ENCODE results near the gene NCAPG2. TPM values are rescaled to one million over a fixed set of nuclear protein-coding genes. Genes with fewer than 3 reads are reported as not detected.

The NCAPG2 gene
- total RNA-seq, 4 donors from 2014 or later, result 7.3 to 23.1 (median 13.7) TPM

DNA sequence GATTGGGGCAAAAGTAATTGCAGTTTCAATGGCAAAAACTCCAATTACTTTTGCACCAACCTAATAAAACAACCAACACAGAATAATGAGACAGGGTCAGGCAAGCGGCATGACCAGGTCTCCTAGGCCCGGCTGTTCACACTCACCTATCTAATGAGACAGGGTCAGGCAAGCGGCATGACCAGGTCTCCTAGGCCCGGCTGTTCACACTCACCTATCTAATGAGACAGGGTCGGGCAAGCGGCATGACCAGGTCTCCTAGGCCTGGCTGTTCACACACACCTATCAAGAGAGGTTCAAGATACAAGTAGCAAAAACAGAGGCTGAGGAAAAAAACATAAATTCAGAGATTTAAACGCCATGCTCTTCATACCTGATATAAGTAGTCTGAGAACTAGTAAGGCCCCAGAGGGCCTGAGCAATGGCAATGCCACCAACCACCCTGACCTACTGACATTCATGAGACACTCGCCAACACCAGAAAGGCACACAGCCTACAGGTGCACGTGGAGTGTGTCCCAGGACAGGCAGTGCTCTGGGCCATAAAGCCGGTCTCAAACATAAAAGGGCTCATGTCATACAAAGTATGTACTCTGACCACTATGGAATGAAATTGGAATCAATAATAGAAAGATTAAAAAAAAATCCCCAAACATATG lies 40.6 kb upstream of the NCAPG2 start:
- H3K27me3 ChIP-seq, result no peaks in the 10 kb centered on the region
- peaks cover 0 to 21% (median 10%) of the 10 kb centered on the region in 3 donors for H3K4me1 ChIP-seq
- peaks cover 12 to 100% (median 39%) of the 10 kb centered on the region in 3 donors for H3K36me3 ChIP-seq
- no peak overlapping the region for H3K4me3 ChIP-seq
- no peak overlapping the region for H3K27ac ChIP-seq
- H3K9me3 ChIP-seq, result no peaks in the 10 kb centered on the region
- DNase-seq, result no peak
- 85 to 89% methylated on average over 8 to 10 of the region's 10 CpGs for WGBS, 2 donors
- intact Hi-C loops (cut with DNase I), result no loop called here
- TF ChIP-seq, protein P1, sequence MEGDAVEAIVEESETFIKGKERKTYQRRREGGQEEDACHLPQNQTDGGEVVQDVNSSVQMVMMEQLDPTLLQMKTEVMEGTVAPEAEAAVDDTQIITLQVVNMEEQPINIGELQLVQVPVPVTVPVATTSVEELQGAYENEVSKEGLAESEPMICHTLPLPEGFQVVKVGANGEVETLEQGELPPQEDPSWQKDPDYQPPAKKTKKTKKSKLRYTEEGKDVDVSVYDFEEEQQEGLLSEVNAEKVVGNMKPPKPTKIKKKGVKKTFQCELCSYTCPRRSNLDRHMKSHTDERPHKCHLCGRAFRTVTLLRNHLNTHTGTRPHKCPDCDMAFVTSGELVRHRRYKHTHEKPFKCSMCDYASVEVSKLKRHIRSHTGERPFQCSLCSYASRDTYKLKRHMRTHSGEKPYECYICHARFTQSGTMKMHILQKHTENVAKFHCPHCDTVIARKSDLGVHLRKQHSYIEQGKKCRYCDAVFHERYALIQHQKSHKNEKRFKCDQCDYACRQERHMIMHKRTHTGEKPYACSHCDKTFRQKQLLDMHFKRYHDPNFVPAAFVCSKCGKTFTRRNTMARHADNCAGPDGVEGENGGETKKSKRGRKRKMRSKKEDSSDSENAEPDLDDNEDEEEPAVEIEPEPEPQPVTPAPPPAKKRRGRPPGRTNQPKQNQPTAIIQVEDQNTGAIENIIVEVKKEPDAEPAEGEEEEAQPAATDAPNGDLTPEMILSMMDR (IDR thresholded peaks at IDR 0.05), result no peak
- TF ChIP-seq POLR2A (IDR thresholded peaks at IDR 0.05), result no peak

DNA sequence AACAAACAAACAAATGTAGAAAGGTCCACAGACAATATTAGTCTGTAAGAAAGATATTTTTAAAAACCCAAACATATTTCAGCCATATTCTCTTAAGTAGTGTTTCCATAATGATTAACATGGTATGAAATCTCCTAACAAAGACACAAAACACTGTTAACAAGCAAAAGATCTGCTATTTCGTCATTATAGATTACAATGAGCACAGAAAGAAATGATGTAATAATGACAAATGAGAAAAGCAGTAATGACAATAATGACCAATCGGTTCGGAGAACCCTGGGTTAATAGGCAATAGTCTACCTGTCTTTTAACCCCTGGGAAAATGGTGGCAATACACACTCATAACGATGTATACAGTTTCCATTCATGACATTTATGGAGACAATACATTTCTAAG lies 39.5 kb upstream of the NCAPG2 start:
- no peak for TF ChIP-seq POLR2A (IDR thresholded peaks at IDR 0.05)
- TF ChIP-seq, protein P1 (IDR thresholded peaks at IDR 0.05), result no peak
- peaks cover 12 to 100% (median 41%) of the 10 kb centered on the region in 3 donors for H3K36me3 ChIP-seq
- intact Hi-C loops (cut with DNase I), result no loop called here
- H3K4me3 ChIP-seq, result no peak overlapping the region
- H3K27ac ChIP-seq, result no peak overlapping the region
- H3K4me1 ChIP-seq, result peaks cover 0 to 31% (median 10%) of the 10 kb centered on the region in 3 donors
- no peak for DNase-seq
- H3K9me3 ChIP-seq, result no peaks in the 10 kb centered on the region
- 85% methylated on average over 4 of the region's 4 CpGs for WGBS, 2 donors
- H3K27me3 ChIP-seq, result no peaks in the 10 kb centered on the region

DNA sequence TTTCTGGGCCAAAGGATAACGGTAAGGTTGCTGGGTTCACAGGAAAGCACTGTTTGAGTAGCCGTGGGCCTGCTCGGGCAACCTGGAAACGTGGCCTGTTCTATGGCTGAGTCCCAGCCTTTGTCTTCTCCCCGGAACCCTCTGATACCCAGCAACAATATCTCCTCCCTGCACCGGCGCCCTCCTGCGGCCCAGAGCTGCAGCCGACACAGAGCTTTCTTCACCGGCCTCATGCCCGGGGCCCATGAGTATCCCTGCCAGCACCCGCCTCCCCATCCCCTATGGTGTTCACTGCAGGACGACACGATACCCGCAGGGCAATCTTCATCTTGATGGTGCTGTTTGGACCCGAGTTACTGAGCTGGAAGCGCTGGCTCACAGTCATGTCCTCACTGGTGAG lies 38.6 kb upstream of the NCAPG2 start:
- H3K36me3 ChIP-seq, result peaks cover 12 to 100% (median 39%) of the 10 kb centered on the region in 3 donors
- TF ChIP-seq POLR2A (IDR thresholded peaks at IDR 0.05), result no peak
- TF ChIP-seq, protein P1 (IDR thresholded peaks at IDR 0.05), result no peak

DNA sequence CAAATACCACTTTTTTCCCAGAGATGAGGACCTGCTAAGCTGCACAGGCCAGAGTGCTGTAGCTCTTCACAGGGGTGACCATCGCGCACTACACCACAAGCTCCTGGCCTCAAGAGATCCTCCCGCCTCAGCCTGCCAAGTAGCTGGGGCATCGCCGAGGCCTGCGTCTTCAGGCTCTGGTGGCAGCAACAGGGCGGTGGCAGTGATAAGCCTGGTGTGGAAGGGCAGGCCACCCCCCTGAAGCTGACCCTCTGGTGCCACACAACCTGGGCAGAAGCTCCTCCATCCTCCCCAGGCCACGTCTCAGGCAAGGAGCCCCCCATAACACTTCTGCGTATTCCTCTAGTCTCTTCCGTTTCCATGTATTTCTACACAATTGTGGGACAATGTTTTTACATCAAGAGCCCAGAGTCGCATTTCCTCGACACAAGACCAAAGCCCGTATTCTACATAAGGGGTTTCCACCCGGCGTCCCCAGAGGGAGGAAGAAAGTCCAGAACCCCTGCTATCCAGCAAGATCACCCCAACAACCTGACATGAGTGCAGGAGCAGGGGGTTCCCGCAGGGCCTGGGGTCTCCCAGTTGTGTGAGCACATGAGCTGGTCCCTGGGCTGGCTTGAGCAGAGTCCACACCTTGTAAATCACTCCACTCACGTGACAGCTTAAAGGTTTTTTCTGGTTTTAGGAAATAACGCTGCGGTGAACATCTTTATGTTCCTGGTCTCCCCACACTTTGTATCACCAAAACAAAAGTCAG lies 37.6 kb upstream of the NCAPG2 start:
- no peaks in the 10 kb centered on the region for H3K9me3 ChIP-seq
- 93 to 94% methylated on average over 13 to 14 of the region's 19 CpGs for WGBS, 2 donors
- peak overlapping the region in 2 of 4 donors; percentile 21 to 79 for H3K27ac ChIP-seq
- peaks cover 0 to 31% (median 10%) of the 10 kb centered on the region in 3 donors for H3K4me1 ChIP-seq
- H3K4me3 ChIP-seq, result no peak overlapping the region
- no peaks in the 10 kb centered on the region for H3K27me3 ChIP-seq
- TF ChIP-seq, protein P1 (IDR thresholded peaks at IDR 0.05), result no peak
- no peak for TF ChIP-seq POLR2A (IDR thresholded peaks at IDR 0.05)
- H3K36me3 ChIP-seq, result peaks cover 14 to 100% (median 32%) of the 10 kb centered on the region in 3 donors
- intact Hi-C loops (cut with DNase I), result no loop called here
- DNase-seq, result no peak

More for the DNA sequence above, 38.6 kb upstream of the NCAPG2 start:
- Histone ChIP-seq H3K27ac (no peak overlapping the region), H3K9me3 (no peaks in the 10 kb centered on the region), H3K4me3 (no peak overlapping the region), H3K4me1 (peaks cover 0 to 31% (median 10%) of the 10 kb centered on the region in 3 donors), H3K27me3 (no peaks in the 10 kb centered on the region)
- WGBS, 2 donors, result 87 to 95% methylated on average over 12 to 15 of the region's 17 CpGs
- intact Hi-C loops (cut with DNase I), result no loop called here
- no peak for DNase-seq

DNA sequence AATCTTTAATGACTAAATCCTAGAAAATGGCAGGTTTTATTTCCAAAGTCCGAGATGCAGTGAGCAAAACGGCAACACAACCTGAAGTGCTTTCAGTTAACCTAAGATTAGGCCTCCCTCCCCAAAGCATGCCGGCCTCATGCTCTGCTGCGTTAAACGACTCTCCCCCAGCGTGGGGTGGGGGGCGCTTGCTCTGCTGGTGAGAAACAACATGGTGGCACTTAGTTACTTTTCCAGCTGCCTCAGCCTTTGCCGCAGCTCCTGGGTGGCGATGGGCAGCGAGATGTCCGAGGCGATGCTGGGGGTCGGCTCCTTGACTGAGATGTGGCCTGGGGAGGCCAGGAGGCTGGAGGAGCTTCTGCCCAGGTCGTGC lies 36.7 kb upstream of the NCAPG2 start:
- DNase-seq, result no peak
- intact Hi-C loops (cut with DNase I), result no loop called here
- Histone ChIP-seq H3K4me3 (no peak overlapping the region), H3K27ac (peak overlapping the region; percentile 57 to 79 (median 66)), H3K4me1 (peaks cover 0 to 31% (median 10%) of the 10 kb centered on the region in 3 donors), H3K27me3 (no peaks in the 10 kb centered on the region), H3K9me3 (no peaks in the 10 kb centered on the region), H3K36me3 (peaks cover 19 to 100% (median 33%) of the 10 kb centered on the region in 3 donors)
- no peak for TF ChIP-seq POLR2A (IDR thresholded peaks at IDR 0.05)
- TF ChIP-seq, protein P1 (IDR thresholded peaks at IDR 0.05), result no peak
- 68% methylated on average over 3 of the region's 14 CpGs; no CpG with 5 or more reads in 1 of the 2 donors for WGBS, 2 donors
